Neural crest cell (in vitro differentiated cells): ENCODE data around the gene CLTC. TPM values are rescaled to one million over a fixed set of nuclear protein-coding genes. Genes with fewer than 3 reads are reported as not detected.

Experiments
- DNase-seq: peaks from one replicate; pipeline ENCODE4 v3.0.0; 2021; ENCODE audit warnings: low read depth, mixed read lengths, low spot score
- H3K27ac Mint-ChIP-seq: one replicate; pipeline ENCODE4 v1.8.0; 2021; ENCODE audit warnings: mild to moderate bottlenecking, mixed read lengths; ENCODE audit not compliant: unreplicated experiment
- H3K27me3 Mint-ChIP-seq: 2 replicates; pipeline ENCODE4 v1.8.0; 2021; ENCODE audit warnings: low read depth, mild to moderate bottlenecking, mixed read lengths
- H3K36me3 Mint-ChIP-seq: 2 replicates; pipeline ENCODE4 v1.8.0; 2021; ENCODE audit warnings: low read depth, mild to moderate bottlenecking, mixed read lengths
- H3K4me1 Mint-ChIP-seq: 2 replicates; pipeline ENCODE4 v1.8.0; 2021; ENCODE audit warnings: mixed read lengths
- H3K4me3 Mint-ChIP-seq: one replicate; pipeline ENCODE4 v1.8.0; 2021; ENCODE audit warnings: mild to moderate bottlenecking, mixed read lengths
- H3K9me3 Mint-ChIP-seq: 2 replicates; pipeline ENCODE4 v1.8.0; 2021; ENCODE audit warnings: mixed read lengths
- total RNA-seq: library from RNA; stranded (reverse); gene quantifications from 2 replicates; pipeline ENCODE4 v1.2.1, GENCODE V29; 2021
- TF ChIP-seq, protein P1 (sequence below): fragments of 200-600 bp; sonication (generic); conservative IDR thresholded peaks from 2 replicates; pipeline ENCODE4 v1.5.0; 2021; ENCODE audit warnings: antibody characterized with exemption, mild to moderate bottlenecking

The CLTC gene
- total RNA-seq, 1 donor from 2014 or later, result 244 TPM

DNA sequence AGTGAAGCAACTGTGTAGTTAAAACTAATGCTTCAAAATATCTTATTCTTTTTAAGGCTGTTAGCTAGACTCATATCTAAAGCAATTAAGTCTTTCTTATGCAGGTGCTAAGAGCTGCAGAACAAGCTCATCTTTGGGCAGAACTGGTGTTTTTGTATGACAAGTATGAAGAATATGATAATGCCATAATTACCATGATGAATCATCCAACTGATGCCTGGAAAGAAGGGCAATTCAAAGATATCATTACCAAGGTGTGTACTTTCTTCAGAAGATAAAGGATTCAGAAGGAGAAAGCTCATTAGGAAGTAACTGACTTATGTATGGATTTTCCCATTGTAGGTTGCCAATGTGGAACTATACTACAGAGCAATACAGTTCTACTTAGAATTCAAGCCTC lies 63.6 kb downstream of the CLTC start:
- no peaks in the 10 kb centered on the region for H3K9me3 Mint-ChIP-seq
- no peaks in the 10 kb centered on the region for H3K4me1 Mint-ChIP-seq
- TF ChIP-seq, protein P1, sequence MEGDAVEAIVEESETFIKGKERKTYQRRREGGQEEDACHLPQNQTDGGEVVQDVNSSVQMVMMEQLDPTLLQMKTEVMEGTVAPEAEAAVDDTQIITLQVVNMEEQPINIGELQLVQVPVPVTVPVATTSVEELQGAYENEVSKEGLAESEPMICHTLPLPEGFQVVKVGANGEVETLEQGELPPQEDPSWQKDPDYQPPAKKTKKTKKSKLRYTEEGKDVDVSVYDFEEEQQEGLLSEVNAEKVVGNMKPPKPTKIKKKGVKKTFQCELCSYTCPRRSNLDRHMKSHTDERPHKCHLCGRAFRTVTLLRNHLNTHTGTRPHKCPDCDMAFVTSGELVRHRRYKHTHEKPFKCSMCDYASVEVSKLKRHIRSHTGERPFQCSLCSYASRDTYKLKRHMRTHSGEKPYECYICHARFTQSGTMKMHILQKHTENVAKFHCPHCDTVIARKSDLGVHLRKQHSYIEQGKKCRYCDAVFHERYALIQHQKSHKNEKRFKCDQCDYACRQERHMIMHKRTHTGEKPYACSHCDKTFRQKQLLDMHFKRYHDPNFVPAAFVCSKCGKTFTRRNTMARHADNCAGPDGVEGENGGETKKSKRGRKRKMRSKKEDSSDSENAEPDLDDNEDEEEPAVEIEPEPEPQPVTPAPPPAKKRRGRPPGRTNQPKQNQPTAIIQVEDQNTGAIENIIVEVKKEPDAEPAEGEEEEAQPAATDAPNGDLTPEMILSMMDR, result no peak
- no peak overlapping the region for H3K4me3 Mint-ChIP-seq
- no peaks in the 10 kb centered on the region for H3K27me3 Mint-ChIP-seq
- DNase-seq, result no peak
- peaks cover 13% of the 10 kb centered on the region for H3K36me3 Mint-ChIP-seq
- H3K27ac Mint-ChIP-seq, result no peak overlapping the region

DNA sequence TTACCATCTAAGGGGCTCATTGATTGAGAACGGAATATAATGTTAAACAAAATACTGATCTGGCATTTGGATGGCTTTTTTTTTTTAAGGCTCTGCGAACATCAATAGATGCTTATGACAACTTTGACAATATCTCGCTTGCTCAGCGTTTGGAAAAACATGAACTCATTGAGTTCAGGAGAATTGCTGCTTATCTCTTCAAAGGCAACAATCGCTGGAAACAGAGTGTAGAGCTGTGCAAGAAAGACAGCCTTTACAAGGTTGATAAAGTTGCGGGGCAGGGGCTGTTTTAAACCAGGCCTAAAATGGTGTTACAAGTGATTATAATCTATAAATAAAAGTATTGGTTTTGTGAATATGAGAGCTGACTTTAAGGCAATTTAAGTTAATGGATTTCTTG lies 65.3 kb downstream of the CLTC start:
- Mint-ChIP-seq H3K27ac (no peak overlapping the region), H3K4me3 (no peak overlapping the region), H3K9me3 (no peaks in the 10 kb centered on the region), H3K36me3 (peaks cover 16% of the 10 kb centered on the region), H3K4me1 (no peaks in the 10 kb centered on the region), H3K27me3 (no peaks in the 10 kb centered on the region)
- TF ChIP-seq, protein P1, result no peak
- no peak for DNase-seq

DNA sequence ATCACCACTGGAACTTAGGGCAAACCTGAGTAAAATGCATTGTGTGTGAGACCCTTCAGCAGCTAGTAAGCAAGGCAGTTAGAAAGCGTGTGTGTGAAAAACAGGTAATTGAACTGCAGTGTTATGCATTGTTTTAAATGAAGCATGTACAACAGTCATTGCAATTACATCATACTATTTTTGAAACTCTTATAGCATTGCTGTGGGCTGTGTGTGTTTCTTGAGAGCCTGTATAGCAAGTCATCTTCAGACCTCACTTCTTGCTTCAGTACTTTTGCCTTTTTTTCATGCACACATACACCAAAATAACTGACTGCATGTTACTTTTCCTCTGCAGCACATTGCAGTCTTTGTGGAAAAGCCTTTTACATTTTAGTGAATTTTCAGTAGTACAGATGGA lies 68.3 kb downstream of the CLTC start:
- H3K27ac Mint-ChIP-seq, result no peak overlapping the region
- H3K4me3 Mint-ChIP-seq, result no peak overlapping the region
- H3K27me3 Mint-ChIP-seq, result no peaks in the 10 kb centered on the region
- DNase-seq, result no peak
- no peaks in the 10 kb centered on the region for H3K4me1 Mint-ChIP-seq
- TF ChIP-seq, protein P1, result no peak
- peaks cover 16% of the 10 kb centered on the region for H3K36me3 Mint-ChIP-seq
- H3K9me3 Mint-ChIP-seq, result no peaks in the 10 kb centered on the region

DNA sequence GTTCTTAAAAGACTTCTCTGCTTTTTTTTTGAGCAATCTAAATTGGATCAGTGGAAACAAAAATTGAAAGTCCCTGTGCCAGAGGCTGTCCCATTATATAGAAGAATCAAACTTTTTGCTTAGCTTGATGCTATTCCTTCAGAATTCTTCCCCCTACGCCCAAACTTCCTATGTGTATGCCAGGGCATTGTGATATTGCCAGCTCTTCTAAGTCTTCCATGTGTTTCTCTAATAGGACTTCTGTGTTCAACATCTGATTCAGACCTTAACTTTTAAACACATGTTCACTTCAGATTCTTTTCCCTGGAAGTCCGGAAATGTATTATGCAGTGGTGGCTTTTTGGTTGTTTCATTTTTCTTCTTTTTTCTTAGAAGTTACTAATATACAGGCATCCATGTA lies 68.8 kb downstream of the CLTC start:
- DNase-seq, result no peak
- TF ChIP-seq, protein P1, result no peak
- no peak overlapping the region for H3K4me3 Mint-ChIP-seq
- H3K27ac Mint-ChIP-seq, result no peak overlapping the region
- no peaks in the 10 kb centered on the region for H3K27me3 Mint-ChIP-seq
- peaks cover 18% of the 10 kb centered on the region for H3K36me3 Mint-ChIP-seq
- H3K9me3 Mint-ChIP-seq, result no peaks in the 10 kb centered on the region
- no peaks in the 10 kb centered on the region for H3K4me1 Mint-ChIP-seq

DNA sequence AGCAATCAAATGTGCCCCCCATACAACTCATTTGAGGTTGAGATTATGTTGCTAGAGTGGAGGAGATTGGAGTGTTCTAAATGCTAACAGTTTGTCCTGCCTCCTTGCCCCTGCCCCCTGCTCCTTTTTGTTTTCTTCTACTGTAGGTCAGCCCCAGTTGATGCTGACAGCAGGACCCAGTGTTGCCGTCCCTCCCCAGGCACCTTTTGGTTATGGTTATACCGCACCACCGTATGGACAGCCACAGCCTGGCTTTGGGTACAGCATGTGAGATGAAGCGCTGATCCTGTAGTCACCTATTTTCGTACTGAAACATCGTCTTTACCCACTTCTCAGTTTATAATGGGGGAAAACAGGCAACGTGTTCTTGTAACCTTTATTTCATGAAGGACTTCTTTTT lies 73.9 kb downstream of the CLTC start:
- TF ChIP-seq, protein P1, result no peak
- no peak overlapping the region for H3K27ac Mint-ChIP-seq
- DNase-seq, result no peak
- no peaks in the 10 kb centered on the region for H3K9me3 Mint-ChIP-seq
- H3K27me3 Mint-ChIP-seq, result no peaks in the 10 kb centered on the region
- peaks cover 10% of the 10 kb centered on the region for H3K4me1 Mint-ChIP-seq
- H3K4me3 Mint-ChIP-seq, result no peak overlapping the region
- H3K36me3 Mint-ChIP-seq, result peaks cover 22% of the 10 kb centered on the region

DNA sequence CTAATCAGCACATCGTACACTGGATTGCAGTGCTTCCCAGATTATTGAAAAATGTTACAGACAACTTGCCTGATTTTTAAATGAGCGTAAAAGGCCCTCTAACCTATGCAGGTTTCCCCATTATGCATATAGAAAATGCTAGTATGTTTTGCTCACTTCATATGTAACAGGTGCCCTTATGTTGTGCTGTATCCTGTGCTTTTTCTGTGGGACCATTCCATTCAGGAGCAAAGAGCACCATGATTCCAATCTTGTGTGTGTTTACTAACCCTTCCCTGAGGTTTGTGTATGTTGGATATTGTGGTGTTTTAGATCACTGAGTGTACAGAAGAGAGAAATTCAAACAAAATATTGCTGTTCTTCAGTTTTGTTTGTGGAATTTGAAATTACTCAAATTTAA lies 74.6 kb downstream of the CLTC start:
- DNase-seq, result no peak
- Mint-ChIP-seq H3K4me1 (peaks cover 10% of the 10 kb centered on the region), H3K4me3 (no peak overlapping the region), H3K9me3 (no peaks in the 10 kb centered on the region), H3K27ac (no peak overlapping the region), H3K27me3 (no peaks in the 10 kb centered on the region), H3K36me3 (peaks cover 25% of the 10 kb centered on the region)
- TF ChIP-seq, protein P1, result no peak
